WTC11 (cell line): ENCODE results near the gene HIVEP2.

ENCODE experiments used
- FOXJ3 ChIP-seq: sonication (generic); formaldehyde crosslinking; IDR thresholded peaks from 2 replicates; pipeline ENCODE4 v1.9.0; 2021; ENCODE audit warnings: missing genetic modification reagents, mild to moderate bottlenecking, borderline replicate concordance
- GABPB1 ChIP-seq: sonication (generic); formaldehyde crosslinking; IDR thresholded peaks from 2 replicates; pipeline ENCODE4 v1.8.1; 2023; ENCODE audit warnings: mild to moderate bottlenecking, missing genetic modification reagents
- KAT7 ChIP-seq: sonication (generic); formaldehyde crosslinking; IDR thresholded peaks from 2 replicates; pipeline ENCODE4 v1.8.1; 2023; ENCODE audit warnings: missing genetic modification reagents, mild to moderate bottlenecking, borderline replicate concordance
- NR3C1 ChIP-seq: sonication (generic); formaldehyde crosslinking; conservative IDR thresholded peaks from 2 replicates; pipeline ENCODE4 v1.8.1; 2023; ENCODE audit warnings: low read depth, mild to moderate bottlenecking, missing genetic modification reagents
- SP1 ChIP-seq: sonication (generic); formaldehyde crosslinking; conservative IDR thresholded peaks from 2 replicates; pipeline ENCODE4 v1.8.1; 2022; ENCODE audit warnings: missing genetic modification reagents
- ZNF416 ChIP-seq: fragments of 250-450 bp; sonication (Bioruptor Pico); IDR thresholded peaks from 2 replicates; pipeline ENCODE4 v1.9.0; 2021; ENCODE audit warnings: mild to moderate bottlenecking, inconsistent platforms
- TF ChIP-seq, protein P1 (sequence below): fragments of 200-600 bp; IDR thresholded peaks from 2 replicates; pipeline ENCODE4 v1.8.0; 2022; ENCODE audit warnings: antibody characterized with exemption
- TF ChIP-seq, protein P2 (sequence below): sonication (generic); formaldehyde crosslinking; IDR thresholded peaks from 2 replicates; pipeline ENCODE4 v1.8.0; 2022; ENCODE audit warnings: mild to moderate bottlenecking, missing genetic modification reagents
- TF ChIP-seq, protein P3 (sequence below): fragments of 250-450 bp; sonication (Bioruptor Pico); conservative IDR thresholded peaks from 2 replicates; pipeline ENCODE4 v1.9.0; 2021; ENCODE audit warnings: mild to moderate bottlenecking
- TF ChIP-seq, protein P4 (sequence below): sonication (generic); formaldehyde crosslinking; IDR thresholded peaks from 2 replicates; pipeline ENCODE4 v1.8.1; 2022; ENCODE audit warnings: mild to moderate bottlenecking, moderate library complexity, missing genetic modification reagents

DNA sequence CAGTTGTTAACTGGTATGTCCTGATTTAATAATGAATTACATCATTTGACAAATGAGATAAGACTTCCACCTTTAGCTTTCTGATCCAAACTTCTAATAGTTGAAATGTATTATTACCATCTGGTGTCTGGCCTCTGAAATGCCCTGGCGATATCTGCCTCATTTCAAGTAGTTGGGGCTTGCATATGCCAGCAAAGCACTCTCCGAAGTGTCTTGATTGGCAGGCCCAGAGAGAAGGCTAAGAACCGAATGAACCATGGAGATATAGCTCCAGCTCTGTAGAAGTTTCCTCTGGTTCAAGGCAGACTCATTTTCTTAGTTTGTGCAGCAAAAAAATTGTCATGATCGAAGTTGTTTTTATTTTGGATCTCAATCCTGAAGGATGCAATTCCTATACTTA lies 13.4 kb upstream of the HIVEP2 start:
- TF ChIP-seq KAT7 (CRISPR knock-in tag): no peak
- TF ChIP-seq, protein P1, sequence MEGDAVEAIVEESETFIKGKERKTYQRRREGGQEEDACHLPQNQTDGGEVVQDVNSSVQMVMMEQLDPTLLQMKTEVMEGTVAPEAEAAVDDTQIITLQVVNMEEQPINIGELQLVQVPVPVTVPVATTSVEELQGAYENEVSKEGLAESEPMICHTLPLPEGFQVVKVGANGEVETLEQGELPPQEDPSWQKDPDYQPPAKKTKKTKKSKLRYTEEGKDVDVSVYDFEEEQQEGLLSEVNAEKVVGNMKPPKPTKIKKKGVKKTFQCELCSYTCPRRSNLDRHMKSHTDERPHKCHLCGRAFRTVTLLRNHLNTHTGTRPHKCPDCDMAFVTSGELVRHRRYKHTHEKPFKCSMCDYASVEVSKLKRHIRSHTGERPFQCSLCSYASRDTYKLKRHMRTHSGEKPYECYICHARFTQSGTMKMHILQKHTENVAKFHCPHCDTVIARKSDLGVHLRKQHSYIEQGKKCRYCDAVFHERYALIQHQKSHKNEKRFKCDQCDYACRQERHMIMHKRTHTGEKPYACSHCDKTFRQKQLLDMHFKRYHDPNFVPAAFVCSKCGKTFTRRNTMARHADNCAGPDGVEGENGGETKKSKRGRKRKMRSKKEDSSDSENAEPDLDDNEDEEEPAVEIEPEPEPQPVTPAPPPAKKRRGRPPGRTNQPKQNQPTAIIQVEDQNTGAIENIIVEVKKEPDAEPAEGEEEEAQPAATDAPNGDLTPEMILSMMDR: no peak
- TF ChIP-seq, protein P2, sequence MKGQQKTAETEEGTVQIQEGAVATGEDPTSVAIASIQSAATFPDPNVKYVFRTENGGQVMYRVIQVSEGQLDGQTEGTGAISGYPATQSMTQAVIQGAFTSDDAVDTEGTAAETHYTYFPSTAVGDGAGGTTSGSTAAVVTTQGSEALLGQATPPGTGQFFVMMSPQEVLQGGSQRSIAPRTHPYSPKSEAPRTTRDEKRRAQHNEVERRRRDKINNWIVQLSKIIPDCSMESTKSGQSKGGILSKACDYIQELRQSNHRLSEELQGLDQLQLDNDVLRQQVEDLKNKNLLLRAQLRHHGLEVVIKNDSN: no peak
- no peak for TF ChIP-seq SP1 (CRISPR knock-in tag)
- TF ChIP-seq, protein P3, sequence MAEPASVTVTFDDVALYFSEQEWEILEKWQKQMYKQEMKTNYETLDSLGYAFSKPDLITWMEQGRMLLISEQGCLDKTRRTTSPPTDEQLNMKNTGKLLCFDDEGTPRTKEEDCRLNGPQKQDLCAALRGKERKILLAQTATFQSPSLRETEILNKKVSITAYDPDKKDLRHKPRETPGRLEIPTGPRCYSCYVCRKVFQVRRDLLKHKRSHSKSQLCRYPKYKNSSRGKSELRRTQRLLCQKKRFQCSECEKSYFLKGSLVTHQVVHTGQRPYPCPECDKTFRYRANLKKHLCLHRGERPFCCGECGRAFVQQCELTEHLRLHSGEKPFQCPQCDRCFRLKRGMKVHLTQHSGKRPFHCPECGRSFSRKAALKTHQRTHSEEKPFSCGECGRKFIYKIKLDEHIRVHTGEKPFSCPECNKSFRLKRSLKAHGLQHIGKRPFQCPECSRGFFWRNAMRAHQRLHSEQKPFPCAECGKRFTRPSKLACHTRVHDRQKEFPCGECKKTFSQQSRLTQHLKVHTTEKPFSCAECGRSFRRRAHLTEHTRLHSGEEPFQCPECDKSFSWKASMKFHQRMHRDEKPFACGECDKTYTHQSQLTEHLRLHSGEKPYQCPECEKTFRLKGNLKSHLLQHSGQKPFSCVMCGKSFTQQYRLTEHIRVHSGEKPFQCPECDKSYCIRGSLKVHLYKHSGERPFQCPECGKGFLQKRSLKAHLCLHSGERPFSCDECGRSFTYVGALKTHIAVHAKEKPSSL: no peak
- no peak for TF ChIP-seq GABPB1 (CRISPR knock-in tag)
- no peak for TF ChIP-seq FOXJ3 (CRISPR knock-in tag)
- TF ChIP-seq NR3C1 (CRISPR knock-in tag): no peak
- TF ChIP-seq ZNF416 (CRISPR knock-in tag): no peak
- TF ChIP-seq, protein P4, sequence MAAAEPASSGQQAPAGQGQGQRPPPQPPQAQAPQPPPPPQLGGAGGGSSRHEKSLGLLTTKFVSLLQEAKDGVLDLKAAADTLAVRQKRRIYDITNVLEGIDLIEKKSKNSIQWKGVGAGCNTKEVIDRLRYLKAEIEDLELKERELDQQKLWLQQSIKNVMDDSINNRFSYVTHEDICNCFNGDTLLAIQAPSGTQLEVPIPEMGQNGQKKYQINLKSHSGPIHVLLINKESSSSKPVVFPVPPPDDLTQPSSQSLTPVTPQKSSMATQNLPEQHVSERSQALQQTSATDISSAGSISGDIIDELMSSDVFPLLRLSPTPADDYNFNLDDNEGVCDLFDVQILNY (CRISPR knock-in tag): no peak
